ENCODE measurements around the gene SMIM32.

Gene SMIM32

GRCh38 chr5:136205061-136205702 is 12.2 kb upstream of the SMIM32 start:
- no peak for TF ChIP-seq CTCF (conservative IDR thresholded peaks at IDR 0.05; ENCODE audit: low read depth)
- H3K27ac ChIP-seq, result no peak overlapping the region
- POLR2A ChIA-PET (ENCODE audit: low non-redundant PET), result no interaction called here
- CTCF ChIA-PET, result interaction anchor here (0.5 to 1.1 kb wide), 2 partner anchors 12 to 565 kb away, joined by 3 read pairs; no protein-coding TSS in a partner anchor
- DNase-seq (ENCODE audit: low spot score), result no peak

GRCh38 chr5:136203303-136203922 is 10.5 kb upstream of the SMIM32 start:
- no peak for TF ChIP-seq CTCF (conservative IDR thresholded peaks at IDR 0.05; ENCODE audit: low read depth)
- ChIA-PET CTCF (no interaction called here), POLR2A (ENCODE audit: low non-redundant PET) (no interaction called here)
- DNase-seq (ENCODE audit: low spot score), result no peak
- H3K27ac ChIP-seq, result no peak overlapping the region

GRCh38 chr5:136202469-136203205 is 9.7 kb upstream of the SMIM32 start:
- CTCF ChIA-PET, result interaction anchor here (0.5 kb wide), 1 partner anchor 1061 kb away, joined by 5 read pairs; no protein-coding TSS in a partner anchor
- POLR2A ChIA-PET (ENCODE audit: low non-redundant PET), result no interaction called here
- no peak for TF ChIP-seq CTCF (conservative IDR thresholded peaks at IDR 0.05; ENCODE audit: low read depth)
- H3K27ac ChIP-seq, result no peak overlapping the region
- DNase-seq (ENCODE audit: low spot score), result no peak

GRCh38 chr5:136201870-136202269 is 8.9 kb upstream of the SMIM32 start:
- no peak overlapping the region for H3K27ac ChIP-seq
- ChIA-PET POLR2A (ENCODE audit: low non-redundant PET) (no interaction called here), CTCF (interaction anchor here (0.5 kb wide), 1 partner anchor 1062 kb away, joined by 5 read pairs; no protein-coding TSS in a partner anchor)
- DNase-seq (ENCODE audit: low spot score), result no peak
- no peak for TF ChIP-seq CTCF (conservative IDR thresholded peaks at IDR 0.05; ENCODE audit: low read depth)

GRCh38 chr5:136200761-136201160 is 7.8 kb upstream of the SMIM32 start:
- no peak for DNase-seq (ENCODE audit: low spot score)
- H3K27ac ChIP-seq, result no peak overlapping the region
- ChIA-PET CTCF (interaction anchor here (1.0 to 1.4 kb wide), 2 partner anchors 11 to 21 kb away, joined by 3 to 6 read pairs; no protein-coding TSS in a partner anchor), POLR2A (ENCODE audit: low non-redundant PET) (no interaction called here)
- TF ChIP-seq CTCF (conservative IDR thresholded peaks at IDR 0.05; ENCODE audit: low read depth), result no peak

- CTCF ChIA-PET, result interaction anchor here (1.4 kb wide), 1 partner anchor 12 kb away, joined by 6 read pairs; no protein-coding TSS in a partner anchor
- DNase-seq (ENCODE audit: low spot score), result no peak
- POLR2A ChIA-PET (ENCODE audit: low non-redundant PET), result no interaction called here
- no peak overlapping the region for H3K27ac ChIP-seq
- TF ChIP-seq CTCF (conservative IDR thresholded peaks at IDR 0.05; ENCODE audit: low read depth), result no peak
These were observed 7.2 kb upstream of the SMIM32 start for GRCh38 chr5:136200130-136200529.
